Mucosa of stomach (tissue), 1 donor: ENCODE measurements around the gene BICDL1.

Experiments
- H3K27me3 ChIP-seq: one replicate; pipeline ENCODE4 v1.7.0; 2013; ENCODE audit warnings: mild to moderate bottlenecking, low read length; ENCODE audit not compliant: control insufficient read depth, insufficient read depth
- H3K36me3 ChIP-seq: one replicate; pipeline ENCODE4 v1.7.0; 2013; ENCODE audit warnings: low read length; ENCODE audit not compliant: control insufficient read depth, insufficient read depth
- H3K4me1 ChIP-seq: one replicate; pipeline ENCODE4 v1.7.0; 2013; ENCODE audit warnings: mild to moderate bottlenecking, low read length; ENCODE audit not compliant: control insufficient read depth, insufficient read depth
- H3K4me3 ChIP-seq: one replicate; pipeline ENCODE4 v1.7.0; 2013; ENCODE audit warnings: low read length
- H3K9ac ChIP-seq: one replicate; pipeline ENCODE4 v1.7.0; 2013; ENCODE audit warnings: mild to moderate bottlenecking, low read length, moderate library complexity
- H3K9me3 ChIP-seq: one replicate; pipeline ENCODE4 v1.7.0; 2013; ENCODE audit warnings: mild to moderate bottlenecking, low read length, moderate library complexity; ENCODE audit not compliant: control insufficient read depth
- donor health status: Pancreatic carcinoma.

BICDL1 gene

DNA sequence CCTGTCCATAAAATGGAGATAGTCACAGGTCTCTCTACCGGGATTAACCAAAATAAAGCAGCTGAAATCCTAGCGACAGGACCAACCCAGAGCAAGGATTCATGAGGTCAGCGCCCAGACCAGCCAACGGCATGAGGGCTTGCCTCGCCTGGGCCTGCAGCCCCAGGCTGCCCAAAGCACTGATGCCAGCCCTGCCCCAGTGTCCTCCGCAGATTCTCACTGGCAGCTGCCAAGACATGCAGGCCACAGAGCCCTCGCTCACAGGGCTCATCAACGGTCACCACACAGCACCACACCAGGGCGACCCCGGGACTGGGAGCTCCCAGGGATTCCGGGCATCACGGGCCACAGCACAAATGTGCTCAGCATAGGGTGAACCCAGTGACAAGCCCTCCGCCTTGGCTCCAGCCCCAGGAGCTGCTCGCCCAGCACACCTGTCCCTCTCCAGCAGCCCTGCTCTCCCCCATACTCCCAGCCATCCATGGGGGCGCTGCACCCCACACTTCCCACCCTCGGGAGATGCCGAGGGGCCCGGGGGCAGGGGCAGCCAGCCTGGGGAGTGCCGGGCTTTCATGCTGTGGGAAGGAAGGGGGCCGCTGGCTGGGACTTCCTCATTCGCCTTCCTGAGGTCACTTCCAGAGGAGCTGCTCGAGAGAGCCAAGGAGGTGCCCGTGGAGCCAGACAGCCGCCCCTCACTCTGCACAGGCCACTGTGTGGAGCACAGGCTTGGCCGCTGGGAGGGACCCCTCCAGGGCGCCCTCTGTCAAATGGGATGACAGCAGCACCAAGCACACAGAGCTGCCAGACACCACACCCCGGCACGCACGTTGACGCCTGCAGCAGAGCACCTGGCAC is 113.4 kb downstream of the BICDL1 start:
- Histone ChIP-seq H3K9ac (no peak overlapping the region), H3K4me1 (peaks cover 23% of the 10 kb centered on the region), H3K27me3 (no peaks in the 10 kb centered on the region), H3K9me3 (no peaks in the 10 kb centered on the region), H3K4me3 (no peak overlapping the region), H3K36me3 (peaks cover 24% of the 10 kb centered on the region)

- Histone ChIP-seq H3K9ac (no peak overlapping the region), H3K4me3 (no peak overlapping the region), H3K9me3 (no peaks in the 10 kb centered on the region), H3K27me3 (no peaks in the 10 kb centered on the region), H3K36me3 (peaks cover 22% of the 10 kb centered on the region), H3K4me1 (peaks cover 23% of the 10 kb centered on the region)
Measured at GRCh38 chr12:120103044-120103338, 114.0 kb downstream of the BICDL1 start.

DNA sequence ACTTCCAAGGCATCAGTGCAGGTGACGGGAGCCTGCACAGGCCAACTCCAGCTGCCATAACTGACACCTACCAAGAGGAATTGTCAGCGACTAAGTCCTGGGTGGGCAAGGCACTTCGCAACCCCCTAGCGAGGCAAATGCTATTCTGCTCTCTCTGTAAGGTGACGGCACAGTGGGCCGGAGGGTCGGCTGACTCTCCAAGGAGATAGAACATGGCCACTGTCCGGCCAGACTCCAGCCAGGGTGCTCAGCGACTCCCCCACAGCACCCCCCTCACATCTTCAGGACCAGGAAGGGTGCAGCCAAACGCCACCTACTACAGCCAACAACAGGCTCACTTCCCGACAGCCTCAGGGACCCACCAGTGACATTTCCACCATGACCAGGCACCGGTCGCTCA is 114.3 kb downstream of the BICDL1 start:
- H3K4me1 ChIP-seq = peaks cover 23% of the 10 kb centered on the region
- H3K36me3 ChIP-seq = peaks cover 19% of the 10 kb centered on the region
- H3K9ac ChIP-seq = no peak overlapping the region
- no peak overlapping the region for H3K4me3 ChIP-seq
- H3K27me3 ChIP-seq = no peaks in the 10 kb centered on the region
- no peaks in the 10 kb centered on the region for H3K9me3 ChIP-seq

DNA sequence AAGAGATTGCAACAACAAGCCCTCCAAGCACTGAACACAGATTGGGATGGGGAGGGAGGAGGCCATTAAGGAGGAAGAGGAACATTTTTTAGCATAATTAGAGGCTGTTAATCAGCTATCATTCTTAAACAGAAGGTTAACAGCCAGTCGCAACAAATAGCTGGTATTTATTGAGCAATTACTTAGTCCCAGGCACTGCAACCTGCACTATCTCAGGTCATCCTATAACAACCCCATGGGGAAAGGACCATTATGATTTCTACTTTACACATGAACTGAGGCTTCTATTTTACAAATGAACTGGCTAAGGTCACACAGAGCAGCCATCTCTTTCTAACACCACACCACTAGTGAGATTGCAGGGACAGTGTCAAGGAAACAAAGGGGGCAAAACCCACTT is 117.1 kb downstream of the BICDL1 start:
- Histone ChIP-seq H3K36me3 (peaks cover 12% of the 10 kb centered on the region), H3K9me3 (no peaks in the 10 kb centered on the region), H3K4me3 (no peak overlapping the region), H3K27me3 (no peaks in the 10 kb centered on the region), H3K4me1 (peaks cover 22% of the 10 kb centered on the region), H3K9ac (no peak overlapping the region)

- H3K27me3 ChIP-seq = no peaks in the 10 kb centered on the region
- no peaks in the 10 kb centered on the region for H3K36me3 ChIP-seq
- no peak overlapping the region for H3K4me3 ChIP-seq
- no peak overlapping the region for H3K9ac ChIP-seq
- H3K9me3 ChIP-seq = no peaks in the 10 kb centered on the region
- H3K4me1 ChIP-seq = peaks cover 12% of the 10 kb centered on the region
Measured at GRCh38 chr12:120109570-120110267, 120.7 kb downstream of the BICDL1 start.

- no peak overlapping the region for H3K9ac ChIP-seq
- H3K4me1 ChIP-seq = peaks cover 17% of the 10 kb centered on the region
- no peaks in the 10 kb centered on the region for H3K27me3 ChIP-seq
- no peaks in the 10 kb centered on the region for H3K36me3 ChIP-seq
- H3K9me3 ChIP-seq = no peaks in the 10 kb centered on the region
- no peak overlapping the region for H3K4me3 ChIP-seq
Measured at GRCh38 chr12:120110550-120111501, 121.8 kb downstream of the BICDL1 start.

GRCh38 chr12:120115066-120115465 is 126.0 kb downstream of the BICDL1 start:
- Histone ChIP-seq H3K9me3 (no peaks in the 10 kb centered on the region), H3K4me3 (no peak overlapping the region), H3K9ac (peak overlapping the region; percentile 66), H3K4me1 (peaks cover 27% of the 10 kb centered on the region), H3K27me3 (no peaks in the 10 kb centered on the region), H3K36me3 (no peaks in the 10 kb centered on the region)

- Histone ChIP-seq H3K9me3 (no peaks in the 10 kb centered on the region), H3K36me3 (no peaks in the 10 kb centered on the region), H3K4me1 (peaks cover 27% of the 10 kb centered on the region), H3K9ac (peak overlapping the region; percentile 66), H3K4me3 (peak overlapping the region; percentile 26), H3K27me3 (no peaks in the 10 kb centered on the region)
Measured at GRCh38 chr12:120115692-120116440, 126.8 kb downstream of the BICDL1 start.

- Histone ChIP-seq H3K4me1 (peaks cover 27% of the 10 kb centered on the region), H3K9ac (peak within 1 kb of the TSS; percentile 75), H3K9me3 (no peaks in the 10 kb centered on the region), H3K27me3 (no peaks in the 10 kb centered on the region), H3K4me3 (peak within 1 kb of the TSS; percentile 44), H3K36me3 (no peaks in the 10 kb centered on the region)
Measured at GRCh38 chr12:120116441-120116791, 127.4 kb downstream of the BICDL1 start, which contains the start of gene RAB35. TSS of gene RAB35 (minus strand) at chr12:120116753. CDS start at chr12:120116650, 103 bp downstream.

- H3K4me3 ChIP-seq = peak overlapping the region; percentile 44
- H3K9me3 ChIP-seq = no peaks in the 10 kb centered on the region
- H3K9ac ChIP-seq = peak overlapping the region; percentile 75
- H3K27me3 ChIP-seq = no peaks in the 10 kb centered on the region
- H3K36me3 ChIP-seq = no peaks in the 10 kb centered on the region
- H3K4me1 ChIP-seq = peaks cover 27% of the 10 kb centered on the region
Measured at GRCh38 chr12:120116792-120117651, 128.0 kb downstream of the BICDL1 start.

- Histone ChIP-seq H3K4me1 (peaks cover 27% of the 10 kb centered on the region), H3K36me3 (no peaks in the 10 kb centered on the region), H3K4me3 (peak overlapping the region; percentile 44), H3K9me3 (no peaks in the 10 kb centered on the region), H3K27me3 (no peaks in the 10 kb centered on the region), H3K9ac (peak overlapping the region; percentile 75)
Measured at GRCh38 chr12:120117961-120118320, 128.9 kb downstream of the BICDL1 start.
